Coronary artery (tissue), 2 donors: ENCODE measurements around the gene FAM114A1.
A peak's percentile ranks its signal among the peaks of the same experiment; 100 is the strongest.

Experiments
- DNase-seq: peaks from one replicate; pipeline ENCODE4 v3.0.0-alpha.2; 2017; ENCODE audit warnings: low spot score
- H3K27ac ChIP-seq, 2 donors: fragments of 200-600 bp; sonication (generic); one replicate each; pipeline ENCODE4 v1.5.1; 2016 to 2019
- H3K4me3 ChIP-seq: fragments of 200-600 bp; sonication (generic); 2 replicates; pipeline ENCODE4 v1.5.1; 2016; ENCODE audit warnings: mild to moderate bottlenecking, moderate library complexity
- CTCF ChIP-seq: fragments of 200-600 bp; sonication (generic); IDR thresholded peaks from one replicate; pipeline ENCODE4 v1.5.1; 2019; ENCODE audit warnings: antibody characterized with exemption

FAM114A1 gene

GRCh38 chr4:38867478-38868058, at the start of gene FAM114A1:
Gene FAM114A1, plus strand, starts transcription at chr4:38867806. Its CDS starts 10,273 bp downstream, at chr4:38878079.
- TF ChIP-seq CTCF: no peak
- Histone ChIP-seq H3K27ac (peak within 1 kb of the TSS; percentile 93 to 94), H3K4me3 (peak within 1 kb of the TSS; percentile 80)
- peak; percentile 87 for DNase-seq

- Histone ChIP-seq H3K27ac (no peak overlapping the region), H3K4me3 (no peak overlapping the region)
- no peak for TF ChIP-seq CTCF
- DNase-seq: no peak
These were observed 49.1 kb upstream of the FAM114A1 start for GRCh38 chr4:38818441-38818976.

GRCh38 chr4:38819569-38819968, 48.0 kb upstream of the FAM114A1 start:
- no peak for TF ChIP-seq CTCF
- Histone ChIP-seq H3K4me3 (no peak overlapping the region), H3K27ac (no peak overlapping the region)
- DNase-seq: no peak

GRCh38 chr4:38820329-38821061, 47.1 kb upstream of the FAM114A1 start:
- DNase-seq: no peak
- Histone ChIP-seq H3K4me3 (no peak overlapping the region), H3K27ac (no peak overlapping the region)
- no peak for TF ChIP-seq CTCF

GRCh38 chr4:38821739-38822138, 45.9 kb upstream of the FAM114A1 start:
- no peak overlapping the region for H3K4me3 ChIP-seq
- no peak for DNase-seq
- no peak for TF ChIP-seq CTCF
- no peak overlapping the region for H3K27ac ChIP-seq

GRCh38 chr4:38822748-38823303, 44.8 kb upstream of the FAM114A1 start:
- DNase-seq: no peak
- TF ChIP-seq CTCF: no peak
- H3K27ac ChIP-seq: no peak overlapping the region

More at GRCh38 chr4:38822748-38823303, 44.8 kb upstream of the FAM114A1 start:
- H3K4me3 ChIP-seq: no peak overlapping the region
